ENCODE data around the gene DMAC2L.

DMAC2L gene

DNA sequence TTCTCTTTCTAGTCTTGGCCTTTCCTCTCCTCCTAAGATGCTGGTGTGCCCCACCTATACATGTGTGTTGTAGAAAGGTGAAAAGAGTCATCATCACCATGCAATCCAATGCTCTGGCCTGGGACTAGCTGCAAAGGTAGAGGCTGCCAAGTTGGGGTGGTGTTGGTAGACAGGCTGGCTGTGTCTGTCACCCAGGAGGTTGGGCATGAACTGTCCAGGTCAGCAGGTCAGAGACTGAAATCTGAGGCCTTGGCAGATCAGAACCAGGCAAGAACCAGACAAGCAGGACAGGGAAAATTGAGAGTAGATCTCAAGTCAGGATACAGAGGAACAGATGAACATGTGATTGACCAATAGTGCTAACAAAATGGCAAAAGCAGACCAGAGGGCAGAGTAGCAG is 26.3 kb upstream of the DMAC2L start:
- no peaks in the 10 kb centered on the region for H3K36me3 ChIP-seq (ENCODE audit: insufficient read depth, low read length)
- H3K9ac ChIP-seq (ENCODE audit: low read depth, low read length, poor library complexity, severe bottlenecking): no peak overlapping the region
- no peaks in the 10 kb centered on the region for H3K9me2 ChIP-seq (replicated peaks; ENCODE audit: low read depth, low read length)
- H4K20me1 ChIP-seq (ENCODE audit: insufficient read depth, low read length, poor library complexity, severe bottlenecking): no peaks in the 10 kb centered on the region
- H3K27me3 ChIP-seq (ENCODE audit: insufficient read depth, low read length, poor library complexity, severe bottlenecking): no peaks in the 10 kb centered on the region
- H3F3A ChIP-seq (ENCODE audit: low read depth): no peaks in the 10 kb centered on the region
- H3K79me2 ChIP-seq (ENCODE audit: insufficient read depth, low read length): no peaks in the 10 kb centered on the region
- no peaks in the 10 kb centered on the region for H3K9me3 ChIP-seq (ENCODE audit: insufficient read depth, low read depth, low read length)
- H3K4me2 ChIP-seq (ENCODE audit: low read depth, low read length, poor library complexity, severe bottlenecking): no peak overlapping the region
- no peaks in the 10 kb centered on the region for H3K4me1 ChIP-seq (ENCODE audit: insufficient read depth, low read length, poor library complexity, severe bottlenecking)
- TF ChIP-seq, protein P1, sequence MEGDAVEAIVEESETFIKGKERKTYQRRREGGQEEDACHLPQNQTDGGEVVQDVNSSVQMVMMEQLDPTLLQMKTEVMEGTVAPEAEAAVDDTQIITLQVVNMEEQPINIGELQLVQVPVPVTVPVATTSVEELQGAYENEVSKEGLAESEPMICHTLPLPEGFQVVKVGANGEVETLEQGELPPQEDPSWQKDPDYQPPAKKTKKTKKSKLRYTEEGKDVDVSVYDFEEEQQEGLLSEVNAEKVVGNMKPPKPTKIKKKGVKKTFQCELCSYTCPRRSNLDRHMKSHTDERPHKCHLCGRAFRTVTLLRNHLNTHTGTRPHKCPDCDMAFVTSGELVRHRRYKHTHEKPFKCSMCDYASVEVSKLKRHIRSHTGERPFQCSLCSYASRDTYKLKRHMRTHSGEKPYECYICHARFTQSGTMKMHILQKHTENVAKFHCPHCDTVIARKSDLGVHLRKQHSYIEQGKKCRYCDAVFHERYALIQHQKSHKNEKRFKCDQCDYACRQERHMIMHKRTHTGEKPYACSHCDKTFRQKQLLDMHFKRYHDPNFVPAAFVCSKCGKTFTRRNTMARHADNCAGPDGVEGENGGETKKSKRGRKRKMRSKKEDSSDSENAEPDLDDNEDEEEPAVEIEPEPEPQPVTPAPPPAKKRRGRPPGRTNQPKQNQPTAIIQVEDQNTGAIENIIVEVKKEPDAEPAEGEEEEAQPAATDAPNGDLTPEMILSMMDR (conservative IDR thresholded peaks at IDR 0.05; ENCODE audit: low read length): no peak
- TF ChIP-seq EZH2phosphoT487 (IDR thresholded peaks at IDR 0.05; ENCODE audit: borderline replicate concordance): no peak
- no peak overlapping the region for H2AFZ ChIP-seq (ENCODE audit: low read length)
- no peak overlapping the region for H3K4me3 ChIP-seq (ENCODE audit: low read length, poor library complexity, severe bottlenecking)

DNA sequence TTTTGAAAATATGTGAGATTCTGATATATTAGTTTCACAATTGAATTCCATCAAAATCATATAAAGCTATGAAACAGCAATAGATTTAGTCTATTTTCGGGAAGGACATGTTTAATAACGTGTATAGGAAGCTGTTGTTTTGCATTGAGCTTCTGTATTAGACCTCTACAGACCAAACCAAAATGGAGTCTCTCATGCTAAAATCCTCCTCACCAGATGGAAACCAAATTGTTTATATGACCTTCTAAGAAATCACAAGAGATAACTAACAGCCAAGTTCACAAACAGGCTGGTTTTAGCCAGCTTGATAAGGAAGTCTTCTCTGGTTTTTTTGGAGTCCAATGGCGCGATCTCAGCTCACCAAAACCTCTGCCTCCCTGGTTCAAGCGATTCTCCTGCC is 24.0 kb upstream of the DMAC2L start:
- no peaks in the 10 kb centered on the region for H3K4me1 ChIP-seq (ENCODE audit: insufficient read depth, low read length, poor library complexity, severe bottlenecking)
- H3K36me3 ChIP-seq (ENCODE audit: insufficient read depth, low read length): peaks cover 8% of the 10 kb centered on the region; the same call in 1 of the 2 replicates
- no peaks in the 10 kb centered on the region for H3K9me3 ChIP-seq (ENCODE audit: insufficient read depth, low read depth, low read length)
- no peak overlapping the region for H3K9ac ChIP-seq (ENCODE audit: low read depth, low read length, poor library complexity, severe bottlenecking)
- H4K20me1 ChIP-seq (ENCODE audit: insufficient read depth, low read length, poor library complexity, severe bottlenecking): no peaks in the 10 kb centered on the region
- H3K4me2 ChIP-seq (ENCODE audit: low read depth, low read length, poor library complexity, severe bottlenecking): no peak overlapping the region
- H3F3A ChIP-seq (ENCODE audit: low read depth): no peaks in the 10 kb centered on the region
- no peaks in the 10 kb centered on the region for H3K79me2 ChIP-seq (ENCODE audit: insufficient read depth, low read length)
- H3K4me3 ChIP-seq (ENCODE audit: low read length, poor library complexity, severe bottlenecking): no peak overlapping the region
- no peaks in the 10 kb centered on the region for H3K9me2 ChIP-seq (replicated peaks; ENCODE audit: low read depth, low read length)
- H2AFZ ChIP-seq (ENCODE audit: low read length): no peak overlapping the region
- no peaks in the 10 kb centered on the region for H3K27me3 ChIP-seq (ENCODE audit: insufficient read depth, low read length, poor library complexity, severe bottlenecking)
- no peak for TF ChIP-seq EZH2phosphoT487 (IDR thresholded peaks at IDR 0.05; ENCODE audit: borderline replicate concordance)
- TF ChIP-seq, protein P1 (conservative IDR thresholded peaks at IDR 0.05; ENCODE audit: low read length): no peak

DNA sequence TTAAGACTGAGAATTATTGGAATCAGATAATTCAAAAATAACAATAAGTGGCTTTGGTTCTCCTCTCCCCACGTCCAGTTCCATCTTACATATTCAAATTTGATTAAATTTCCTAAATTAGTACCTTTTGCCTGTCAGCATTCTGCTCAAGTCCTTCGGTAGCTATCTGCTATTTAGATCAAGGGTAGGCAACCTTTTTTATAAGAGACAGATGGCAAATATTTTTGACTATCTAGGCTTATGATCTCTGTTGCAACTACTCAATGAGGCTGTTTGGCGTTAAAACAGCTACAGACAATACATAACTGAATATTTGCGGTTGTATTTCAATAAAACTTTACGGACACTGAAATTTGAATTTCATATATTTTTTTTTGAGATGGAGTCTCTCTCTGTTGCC is 21.8 kb upstream of the DMAC2L start:
- no peaks in the 10 kb centered on the region for H4K20me1 ChIP-seq (ENCODE audit: insufficient read depth, low read length, poor library complexity, severe bottlenecking)
- H3F3A ChIP-seq (ENCODE audit: low read depth): no peaks in the 10 kb centered on the region
- H3K79me2 ChIP-seq (ENCODE audit: insufficient read depth, low read length): no peaks in the 10 kb centered on the region
- H2AFZ ChIP-seq (ENCODE audit: low read length): no peak overlapping the region
- peaks cover 17% of the 10 kb centered on the region; the same call in 1 of the 2 replicates for H3K36me3 ChIP-seq (ENCODE audit: insufficient read depth, low read length)
- TF ChIP-seq, protein P1 (conservative IDR thresholded peaks at IDR 0.05; ENCODE audit: low read length): no peak
- no peak for TF ChIP-seq EZH2phosphoT487 (IDR thresholded peaks at IDR 0.05; ENCODE audit: borderline replicate concordance)
- no peaks in the 10 kb centered on the region for H3K4me1 ChIP-seq (ENCODE audit: insufficient read depth, low read length, poor library complexity, severe bottlenecking)
- H3K9me3 ChIP-seq (ENCODE audit: insufficient read depth, low read depth, low read length): no peaks in the 10 kb centered on the region
- no peaks in the 10 kb centered on the region for H3K9me2 ChIP-seq (replicated peaks; ENCODE audit: low read depth, low read length)
- H3K4me3 ChIP-seq (ENCODE audit: low read length, poor library complexity, severe bottlenecking): no peak overlapping the region
- H3K4me2 ChIP-seq (ENCODE audit: low read depth, low read length, poor library complexity, severe bottlenecking): no peak overlapping the region
- no peaks in the 10 kb centered on the region for H3K27me3 ChIP-seq (ENCODE audit: insufficient read depth, low read length, poor library complexity, severe bottlenecking)
- no peak overlapping the region for H3K9ac ChIP-seq (ENCODE audit: low read depth, low read length, poor library complexity, severe bottlenecking)
